WTC11 (cell line): ENCODE results near the gene ARL4C.

Experiments used
- CREB1 ChIP-seq: sonication (generic); formaldehyde crosslinking; IDR thresholded peaks from 2 replicates; pipeline ENCODE4 v1.8.0; 2023; ENCODE audit warnings: mild to moderate bottlenecking, missing genetic modification reagents
- CTCF ChIP-seq: fragments of 200-600 bp; IDR thresholded peaks from 2 replicates; pipeline ENCODE4 v1.8.0; 2022; ENCODE audit warnings: antibody characterized with exemption

- TF ChIP-seq CREB1 (CRISPR knock-in tag) = no peak
- no peak for TF ChIP-seq CTCF
Measured at GRCh38 chr2:234469251-234469845, 27.5 kb downstream of the ARL4C start.
